ENCODE results near the gene THSD7B. TPM values are rescaled to one million over a fixed set of nuclear protein-coding genes. Genes with fewer than 3 reads are reported as not detected.
A peak's percentile ranks its signal among the peaks of the same experiment; 100 is the strongest.

Gene THSD7B
- polyA plus RNA-seq, 1 donor = 5.4 TPM

- DNase-seq = no peak
Measured at GRCh38 chr2:137192366-137193310, 427.3 kb downstream of the THSD7B start.

- DNase-seq = no peak
Measured at GRCh38 chr2:137193401-137193800, 428.1 kb downstream of the THSD7B start.

GRCh38 chr2:137194111-137194510 is 428.8 kb downstream of the THSD7B start:
- no peak for DNase-seq

GRCh38 chr2:137199751-137200150 is 434.4 kb downstream of the THSD7B start:
- DNase-seq = no peak

GRCh38 chr2:137202318-137202717 is 437.0 kb downstream of the THSD7B start:
- DNase-seq = peak; percentile 6

- DNase-seq = no peak
Measured at GRCh38 chr2:137205324-137205723, 440.0 kb downstream of the THSD7B start.

GRCh38 chr2:137206069-137206468 is 440.7 kb downstream of the THSD7B start:
- no peak for DNase-seq

GRCh38 chr2:137207030-137207429 is 441.7 kb downstream of the THSD7B start:
- DNase-seq = no peak

- peak; percentile 10 for DNase-seq
Measured at GRCh38 chr2:137208431-137208891, 443.1 kb downstream of the THSD7B start.

GRCh38 chr2:137210039-137210438 is 444.7 kb downstream of the THSD7B start:
- DNase-seq = no peak

GRCh38 chr2:137211761-137212160 is 446.4 kb downstream of the THSD7B start:
- DNase-seq = no peak

GRCh38 chr2:137220438-137220993 is 455.2 kb downstream of the THSD7B start:
- no peak for DNase-seq

- DNase-seq = no peak
Measured at GRCh38 chr2:137221797-137222492, 456.6 kb downstream of the THSD7B start.

- no peak for DNase-seq
Measured at GRCh38 chr2:137223722-137224121, 458.4 kb downstream of the THSD7B start.

- no peak for DNase-seq
Measured at GRCh38 chr2:137228566-137228965, 463.2 kb downstream of the THSD7B start.

- no peak for DNase-seq
Measured at GRCh38 chr2:137229834-137230233, 464.5 kb downstream of the THSD7B start.

- DNase-seq = no peak
Measured at GRCh38 chr2:137231628-137232027, 466.3 kb downstream of the THSD7B start.

GRCh38 chr2:137232076-137232475 is 466.7 kb downstream of the THSD7B start:
- no peak for DNase-seq

- DNase-seq = no peak
Measured at GRCh38 chr2:137233091-137233490, 467.7 kb downstream of the THSD7B start.

- no peak for DNase-seq
Measured at GRCh38 chr2:137237055-137237454, 471.7 kb downstream of the THSD7B start.

- DNase-seq = no peak
Measured at GRCh38 chr2:137238065-137238464, 472.7 kb downstream of the THSD7B start.

- DNase-seq = peak; percentile 3
Measured at GRCh38 chr2:137249463-137250130, 484.3 kb downstream of the THSD7B start.

Data from left kidney (tissue), 2 donors.